HCT116 (cell line): ENCODE measurements around the gene ACP4. TPM values are rescaled to one million over a fixed set of nuclear protein-coding genes. Genes with fewer than 3 reads are reported as not detected.

Source experiments
- ATAC-seq: fragments of 200-7000 bp; cut with Tn5 transposase; 2 replicates; pipeline ENCODE4 v1.9.1; 2020; ENCODE audit warnings: mild to moderate bottlenecking, moderate library complexity
- BruUV-seq: library from RNA; stranded (reverse); fragments of 400-500 nt; replicated peaks from 2 replicates; lab custom pipeline; 2021; lab: Mats Ljungman, UMichigan
- CTCF ChIA-PET: fragments of 300-600 bp; sonication (Branson Sonifier 250); formaldehyde crosslinking; loops from one replicate; lab custom pipeline; 2021; ENCODE audit warnings: antibody characterized with exemption; lab: Charles Lee
- POLR2A ChIA-PET: fragments of 300-600, 350-600 bp; sonication (Branson Sonifier 250); formaldehyde crosslinking; loops from one replicate; lab custom pipeline; 2021; ENCODE audit warnings: antibody characterized with exemption; lab: Charles Lee
- RAD21 ChIA-PET, 2 experiments: fragments of 300-600 bp; sonication (Branson Sonifier 250); formaldehyde crosslinking; loops; one replicate each; lab custom pipeline; 2023; ENCODE audit warnings: low total read pairs in 2 of 2; ENCODE audit not compliant: uncharacterized antibody in 2 of 2, unreplicated experiment in 2 of 2, low non-redundant PET in 1 of 2; lab: Charles Lee
- DNase-seq: peaks from one replicate; pipeline ENCODE4 v3.0.0-alpha.2; 2010; ENCODE audit warnings: low read depth, low spot score
- H2AFZ ChIP-seq: fragments of 200-600 bp; shearing (Covaris generic), sonication (generic); 2 replicates; pipeline ENCODE4 v1.6.1; 2017; ENCODE audit warnings: low read depth, mixed run types, mixed read lengths, antibody characterized with exemption, low read length; ENCODE audit not compliant: poor library complexity, severe bottlenecking
- H3K27ac ChIP-seq: 2 replicates; pipeline ENCODE4 v1.5.1; 2012; ENCODE audit warnings: low read depth, low read length
- H3K27me3 ChIP-seq: fragments of 200-600 bp; sonication (generic); 2 replicates; pipeline ENCODE4 v1.6.1; 2016; ENCODE audit warnings: mixed run types, low read length, mixed read lengths; ENCODE audit not compliant: insufficient read depth
- H3K36me3 ChIP-seq, 2 experiments: fragments of 200-500 bp in 1 of 2; fragments of 200-600 bp in 1 of 2; sonication (Bioruptor generic) in 1 of 2; sonication (generic) in 1 of 2; 2 replicates each; pipeline versions ENCODE4 v1.5.1 to v1.6.1; 2014 to 2016; ENCODE audit warnings: low read length in 2 of 2, inconsistent platforms in 1 of 2, mixed read lengths in 1 of 2, mixed run types in 1 of 2; ENCODE audit not compliant: insufficient read depth in 2 of 2, control insufficient read depth in 1 of 2
- H3K4me1 ChIP-seq, 2 experiments: fragments of 200-600 bp in 1 of 2; sonication (generic) in 1 of 2; 2 replicates each; pipeline versions ENCODE4 v1.5.1 to v1.6.1; 2012 to 2017; ENCODE audit warnings: low read length in 2 of 2, inconsistent platforms in 1 of 2, mild to moderate bottlenecking in 1 of 2, mixed read lengths in 1 of 2, mixed run types in 1 of 2, moderate library complexity in 1 of 2; ENCODE audit not compliant: insufficient read depth in 2 of 2, control insufficient read depth in 1 of 2
- H3K4me2 ChIP-seq: fragments of 200-600 bp; sonication (generic); 2 replicates; pipeline ENCODE4 v1.6.1; 2017; ENCODE audit warnings: mixed run types, low read length, mixed read lengths
- H3K4me3 ChIP-seq, 2 experiments: fragments of 200-600 bp in 1 of 2; sonication (generic) in 1 of 2; replicated peaks in 1 of 2; 2 replicates each; pipeline ENCODE4 v1.5.1; 2011 to 2016; ENCODE audit warnings: low read length in 2 of 2, control low read depth in 1 of 2, low read depth in 1 of 2, mild to moderate bottlenecking in 1 of 2, mixed read lengths in 1 of 2, mixed run types in 1 of 2
- H3K79me2 ChIP-seq: fragments of 200-600 bp; sonication (generic); 2 replicates; pipeline ENCODE4 v1.6.1; 2017; ENCODE audit warnings: mild to moderate bottlenecking, mixed run types, low read length, moderate library complexity, mixed read lengths; ENCODE audit not compliant: insufficient read depth
- H3K9ac ChIP-seq: fragments of 200-600 bp; sonication (generic); 2 replicates; pipeline ENCODE4 v1.6.1; 2016; ENCODE audit warnings: low read length, mixed read lengths
- H3K9me2 ChIP-seq: fragments of 200-600 bp; sonication (generic), shearing (Covaris generic); 2 replicates; pipeline ENCODE4 v1.6.1; 2017; ENCODE audit warnings: mixed run types, mild to moderate bottlenecking, moderate library complexity; ENCODE audit not compliant: insufficient read depth
- H3K9me3 ChIP-seq, 2 experiments: fragments of 200-500 bp in 1 of 2; fragments of 200-600 bp in 1 of 2; sonication (Bioruptor generic) in 1 of 2; sonication (generic) in 1 of 2; 2 replicates each; pipeline ENCODE4 v1.6.1; 2014 to 2017; ENCODE audit warnings: low read length in 2 of 2, mixed read lengths in 2 of 2, inconsistent platforms in 1 of 2, low read depth in 1 of 2, mild to moderate bottlenecking in 1 of 2, mixed run types in 1 of 2, moderate library complexity in 1 of 2; ENCODE audit not compliant: control insufficient read depth in 1 of 2, insufficient read depth in 1 of 2
- H4K20me1 ChIP-seq: fragments of 200-600 bp; sonication (generic), shearing (Covaris generic); 2 replicates; pipeline ENCODE4 v1.6.1; 2017; ENCODE audit warnings: mixed run types, mild to moderate bottlenecking, moderate library complexity; ENCODE audit not compliant: insufficient read depth
- EGR1 ChIP-seq: IDR thresholded peaks from 2 replicates; pipeline ENCODE4 v1.6.1; 2012; ENCODE audit warnings: low read depth
- ELF1 ChIP-seq: IDR thresholded peaks from 2 replicates; pipeline ENCODE4 v1.6.1; 2012; ENCODE audit warnings: low read depth, borderline replicate concordance
- EZH2 ChIP-seq: fragments of 200-600 bp; sonication (generic); IDR thresholded peaks from 2 replicates; pipeline ENCODE4 v1.6.1; 2017; ENCODE audit warnings: antibody characterized with exemption, mixed run types
- EZH2phosphoT487 ChIP-seq: fragments of 200-600 bp; IDR thresholded peaks from 2 replicates; pipeline ENCODE4 v1.6.1; 2018; ENCODE audit warnings: antibody characterized with exemption, borderline replicate concordance
- POLR2A ChIP-seq: IDR thresholded peaks from 2 replicates; pipeline ENCODE4 v1.7.0; 2011; ENCODE audit warnings: borderline replicate concordance; ENCODE audit not compliant: insufficient read depth, insufficient read length; ENCODE audit errors: extremely low read depth
- POLR2AphosphoS5 ChIP-seq: IDR thresholded peaks from 2 replicates; pipeline ENCODE4 v1.6.1; 2011; ENCODE audit warnings: mild to moderate bottlenecking, low read depth, low read length, moderate library complexity
- RAD21 ChIP-seq: IDR thresholded peaks from 2 replicates; pipeline ENCODE4 v1.6.1; 2012; ENCODE audit warnings: low read depth, mild to moderate bottlenecking
- SIN3A ChIP-seq: IDR thresholded peaks from 2 replicates; pipeline ENCODE4 v1.6.1; 2012; ENCODE audit warnings: low read depth
- SRF ChIP-seq: IDR thresholded peaks from 2 replicates; pipeline ENCODE4 v1.6.1; 2012; ENCODE audit warnings: low read depth
- YY1 ChIP-seq: IDR thresholded peaks from 2 replicates; pipeline ENCODE4 v1.6.1; 2011; ENCODE audit warnings: low read length, low read depth, moderate library complexity, mild to moderate bottlenecking; ENCODE audit not compliant: insufficient replicate concordance; ENCODE audit errors: extremely low read depth
- ZFX ChIP-seq: fragments of 450-650 bp; IDR thresholded peaks from 2 replicates; pipeline ENCODE4 v1.6.1; 2017
- ZNF274 ChIP-seq: fragments of 200-500 bp; sonication (Bioruptor generic); IDR thresholded peaks from 2 replicates; pipeline ENCODE4 v1.6.1; 2014; ENCODE audit warnings: mild to moderate bottlenecking, low read depth, low read length, inconsistent platforms
- intact Hi-C: fragments of 100-400 bp; cut with micrococcal nuclease; formaldehyde crosslinking; loops from 2 replicates; pipeline ENCODE4 v1.10.0; 2022
- total RNA-seq: library from RNA; stranded (reverse); gene quantifications from one replicate; pipeline ENCODE4 v1.2.1, GENCODE V29; 2021; ENCODE audit not compliant: unreplicated experiment
- TF ChIP-seq, protein P1 (sequence below): IDR thresholded peaks from 2 replicates; pipeline ENCODE4 v1.6.1; 2012
- TF ChIP-seq, protein P2 (sequence below): IDR thresholded peaks from 2 replicates; pipeline ENCODE4 v1.6.1; 2012

Gene ACP4
- total RNA-seq, 1 experiment from 2014 or later, result not detected

DNA sequence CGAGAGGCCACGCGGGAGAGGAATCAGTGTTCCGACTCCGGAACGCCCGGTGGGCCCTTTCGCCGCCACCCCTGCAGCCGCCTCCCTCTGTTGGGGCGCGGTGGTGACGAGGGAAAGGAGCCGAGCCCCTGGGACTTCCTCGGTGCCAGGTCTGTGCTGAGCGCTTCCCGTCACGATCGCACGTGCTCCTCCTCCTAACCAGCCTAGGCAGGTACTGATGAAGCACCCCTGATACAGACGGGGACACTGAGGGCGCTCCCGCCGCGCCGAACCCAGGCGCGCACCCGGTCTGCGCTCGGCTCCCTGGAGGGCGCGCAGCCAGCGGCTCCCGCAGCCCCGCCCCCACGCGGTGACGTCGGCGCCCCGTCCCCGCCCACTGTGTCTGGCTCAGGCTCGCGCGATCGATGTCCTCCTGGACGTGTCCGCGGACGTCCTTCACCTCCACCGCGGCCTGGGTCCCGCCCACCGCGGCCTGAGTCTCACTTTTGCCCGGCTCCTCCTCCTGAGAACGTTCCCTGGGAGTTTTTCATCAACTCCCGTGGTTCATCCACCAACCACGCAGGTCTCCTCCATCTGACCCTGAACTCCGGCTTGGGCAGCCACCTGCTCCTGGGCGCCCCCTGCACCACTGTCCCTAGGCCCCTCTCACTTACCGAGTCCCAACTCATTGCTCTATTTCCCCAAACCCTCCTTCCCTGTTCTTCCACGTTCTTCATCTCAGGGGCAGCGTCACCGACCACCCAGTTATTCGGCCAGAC, 45.7 kb downstream of the ACP4 start:
- CTCF ChIA-PET, result no interaction called here

DNA sequence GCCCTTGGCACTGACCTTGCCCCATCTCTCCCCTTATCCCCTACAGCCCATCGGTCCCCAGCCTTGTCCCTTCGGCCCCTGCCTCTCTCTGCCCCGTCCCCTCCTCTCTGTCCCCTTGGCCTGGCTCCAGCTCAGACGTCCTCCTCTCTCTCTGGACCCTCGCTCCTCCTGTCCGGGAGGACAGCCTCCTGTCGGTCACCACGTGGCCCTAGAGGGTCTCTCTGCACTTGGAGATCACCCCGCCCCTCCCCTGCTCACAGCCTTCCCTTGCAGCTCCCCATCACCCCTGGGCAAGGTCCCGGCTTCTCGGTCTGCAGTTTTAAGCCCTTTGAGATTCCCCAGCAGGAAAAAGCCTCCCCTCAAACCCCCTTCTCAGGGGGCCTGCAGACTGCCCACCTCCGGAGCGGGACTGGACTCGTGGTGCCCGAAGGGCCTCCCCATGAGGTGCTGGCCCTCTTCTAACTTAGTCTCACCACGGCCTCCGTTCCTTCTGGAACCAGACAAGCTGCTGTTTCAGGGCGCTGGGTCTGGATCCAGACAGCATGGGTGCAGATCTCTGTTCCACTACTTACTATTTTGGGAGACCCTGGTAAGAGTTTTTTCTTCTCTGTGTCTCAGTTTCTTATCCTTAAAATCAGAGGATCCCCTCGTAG, 46.5 kb downstream of the ACP4 start:
- Histone ChIP-seq H3K4me3 (peak overlapping the region; percentile 55 to 60), H3K27ac (peak overlapping the region; percentile 42; the same call in 1 of the 2 replicates), H3K9ac (peak overlapping the region; percentile 68), H3K27me3 (no peaks in the 10 kb centered on the region), H3K4me2 (peak overlapping the region; percentile 66)
- ATAC-seq, result no peak
- POLR2A ChIA-PET, result interaction anchor here (0.7 kb wide), 1 partner anchor 13 kb away, joined by 3 read pairs; the partner anchor contains the start of gene KLK1
- intact Hi-C loops, result loop anchor here (2.0 kb wide), 1 partner anchor 32 kb away; no protein-coding TSS in a partner anchor
- TF ChIP-seq EZH2 (no peak), YY1 (no peak), EGR1 (no peak), ZNF274 (no peak), RAD21 (no peak), SRF (no peak), EZH2phosphoT487 (no peak)
- TF ChIP-seq, all 23 proteins: peak for 0
- Histone ChIP-seq H3K9me3 (no peaks in the 10 kb centered on the region), H3K9me2 (no peaks in the 10 kb centered on the region), H2AFZ (no peak overlapping the region), H3K79me2 (no peaks in the 10 kb centered on the region), H4K20me1 (no peaks in the 10 kb centered on the region), H3K4me1 (peaks cover 15 to 29% of the 10 kb centered on the region in 2 experiments), H3K36me3 (no peaks in the 10 kb centered on the region)
- ChIA-PET CTCF (no interaction called here), RAD21 (no interaction called here)
- no peak for DNase-seq
- no TSS peak for BruUV-seq

More for the DNA sequence above, 45.7 kb downstream of the ACP4 start:
- Histone ChIP-seq H3K27me3 (no peaks in the 10 kb centered on the region), H3K9me3 (no peaks in the 10 kb centered on the region), H2AFZ (no peak overlapping the region), H3K79me2 (no peaks in the 10 kb centered on the region), H3K9me2 (no peaks in the 10 kb centered on the region), H3K36me3 (no peaks in the 10 kb centered on the region), H3K4me3 (peak overlapping the region; percentile 55 to 60), H3K27ac (peak overlapping the region; percentile 62), H3K9ac (peak overlapping the region; percentile 68), H3K4me2 (peak overlapping the region; percentile 66), H4K20me1 (no peaks in the 10 kb centered on the region), H3K4me1 (peaks cover 15 to 29% of the 10 kb centered on the region in 2 experiments)
- no TSS peak for BruUV-seq
- POLR2A ChIA-PET, result interaction anchor here (0.7 kb wide), 1 partner anchor 13 kb away, joined by 3 read pairs; the partner anchor contains the start of gene KLK1
- TF ChIP-seq ZFX, result peak; percentile 54; the same call in 1 of the 2 replicates
- TF ChIP-seq, protein P1, sequence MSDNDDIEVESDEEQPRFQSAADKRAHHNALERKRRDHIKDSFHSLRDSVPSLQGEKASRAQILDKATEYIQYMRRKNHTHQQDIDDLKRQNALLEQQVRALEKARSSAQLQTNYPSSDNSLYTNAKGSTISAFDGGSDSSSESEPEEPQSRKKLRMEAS, result peak; percentile 80; the same call in 1 of the 2 replicates
- peak; percentile 61; the same call in 1 of the 2 replicates for TF ChIP-seq SIN3A
- TF ChIP-seq POLR2A, result peak; percentile 74
- peak; percentile 98 for TF ChIP-seq POLR2AphosphoS5
- no peak for TF ChIP-seq EGR1
- TF ChIP-seq, protein P2, sequence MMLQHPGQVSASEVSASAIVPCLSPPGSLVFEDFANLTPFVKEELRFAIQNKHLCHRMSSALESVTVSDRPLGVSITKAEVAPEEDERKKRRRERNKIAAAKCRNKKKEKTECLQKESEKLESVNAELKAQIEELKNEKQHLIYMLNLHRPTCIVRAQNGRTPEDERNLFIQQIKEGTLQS, result no peak
- no peak for TF ChIP-seq ELF1
- ATAC-seq (peak; percentile 93), DNase-seq (peak; percentile 57)
- RAD21 ChIA-PET, result no interaction called here
- intact Hi-C loops, result loop anchor here (2.0 kb wide), 1 partner anchor 31 kb away; no protein-coding TSS in a partner anchor
